ENCODE measurements around the gene APP. TPM values are rescaled to one million over a fixed set of nuclear protein-coding genes. Genes with fewer than 3 reads are reported as not detected.
A peak's percentile ranks its signal among the peaks of the same experiment; 100 is the strongest.

Gene APP
- not detected in 2 replicates for total RNA-seq (2014; rRNA removed; shearing (Covaris generic))
- total RNA-seq (2022) = 0.55 TPM in 1 of 2 replicates, not detected in the other
- percentile 11 among the genes with signal in this experiment for Bru-seq, nascent RNA
- percentile 11 among the genes with signal in this experiment for BruChase-seq, experiment 1, labeled RNA remaining after a 6-hour chase
- BruChase-seq, experiment 2, labeled RNA remaining after a 2-hour chase = percentile 11 among the genes with signal in this experiment
- long read RNA-seq = 0 reads

DNA sequence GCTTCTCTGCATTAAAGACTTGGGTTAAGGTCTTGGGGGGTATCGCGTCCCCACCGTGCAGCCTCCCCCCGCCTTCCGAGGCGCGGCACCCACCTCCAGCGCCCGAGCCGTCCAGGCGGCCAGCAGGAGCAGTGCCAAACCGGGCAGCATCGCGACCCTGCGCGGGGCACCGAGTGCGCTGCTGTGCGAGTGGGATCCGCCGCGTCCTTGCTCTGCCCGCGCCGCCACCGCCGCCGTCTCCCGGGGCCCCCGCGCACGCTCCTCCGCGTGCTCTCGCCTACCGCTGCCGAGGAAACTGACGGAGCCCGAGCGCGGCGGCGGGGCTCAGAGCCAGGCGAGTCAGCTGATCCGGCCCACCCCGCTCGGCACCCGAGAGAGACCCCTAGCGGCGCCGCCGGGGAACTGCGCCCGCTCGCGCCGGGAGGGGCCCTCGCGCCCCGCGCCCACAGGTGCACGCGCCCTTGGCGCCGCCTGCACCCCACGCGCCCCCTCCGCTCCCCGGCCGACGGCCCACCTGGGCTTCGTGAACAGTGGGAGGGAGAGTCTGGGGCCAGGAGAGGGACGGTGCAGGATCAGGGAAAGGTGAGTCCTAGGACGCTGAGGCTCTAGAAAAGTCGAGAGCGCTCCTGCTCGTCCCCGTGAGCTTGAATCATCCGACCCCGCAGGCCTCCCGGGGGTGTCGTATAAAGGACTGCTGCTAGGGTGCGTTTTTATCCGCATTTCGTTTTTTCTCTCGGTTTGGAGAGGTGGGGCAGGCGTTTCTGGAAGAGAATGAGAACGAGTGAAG lies at the start of gene APP:
Gene APP, minus strand, starts transcription at position 300 of the 787 bp plus-strand sequence. Its CDS starts 150 bp downstream, at position 150.
- Histone ChIP-seq H4K20me1 (ENCODE audit: insufficient read depth, low read length) (no peaks in the 10 kb centered on the region), H3K36me3 (ENCODE audit: insufficient read depth, low read length) (no peaks in the 10 kb centered on the region), H3K9me3 (ENCODE audit: low read length) (no peaks in the 10 kb centered on the region), H3K27ac (ENCODE audit: low read depth, low read length, poor library complexity, severe bottlenecking) (no peak within 1 kb of the TSS), H3K4me2 (ENCODE audit: low read length) (no peak within 1 kb of the TSS), H2AFZ (ENCODE audit: low read length) (no peak within 1 kb of the TSS), H3K4me3 (ENCODE audit: low read depth, low read length, poor library complexity, severe bottlenecking) (no peak within 1 kb of the TSS), H3K4me1 (ENCODE audit: insufficient read depth, low read length, poor library complexity, severe bottlenecking) (no peaks in the 10 kb centered on the region), H3K79me2 (ENCODE audit: insufficient read depth, low read depth, low read length) (no peaks in the 10 kb centered on the region), H3K9me2 (ENCODE audit: insufficient read depth, low read length) (no peaks in the 10 kb centered on the region)
- BruUV-seq (replicated peaks) = no TSS peak
- DNase-seq (ENCODE audit: low spot score) = no peak
- ChIA-PET POLR2A (interaction anchor here (0.6 kb wide), 1 partner anchor 298 kb away, joined by 3 read pairs; no protein-coding TSS in a partner anchor), CTCF (ENCODE audit: unreplicated experiment) (no interaction called here)
- TF ChIP-seq EZH2phosphoT487 (IDR thresholded peaks at IDR 0.05; ENCODE audit: borderline replicate concordance, low read depth, low read length) (no peak), CTCF (conservative IDR thresholded peaks at IDR 0.05; ENCODE audit: low read length) (no peak)
- intact Hi-C loops (cut with micrococcal nuclease; ENCODE audit: unreplicated experiment) = no loop called here

- no peak overlapping the region for H3K4me2 ChIP-seq (ENCODE audit: low read length)
- no peaks in the 10 kb centered on the region for H3K36me3 ChIP-seq (ENCODE audit: insufficient read depth, low read length)
- intact Hi-C loops (cut with micrococcal nuclease; ENCODE audit: unreplicated experiment) = no loop called here
- no peak for TF ChIP-seq EZH2phosphoT487 (IDR thresholded peaks at IDR 0.05; ENCODE audit: borderline replicate concordance, low read depth, low read length)
- TF ChIP-seq CTCF (conservative IDR thresholded peaks at IDR 0.05; ENCODE audit: low read length) = no peak
- H3K9me3 ChIP-seq (ENCODE audit: low read length) = 0 out of 2 replicates have a peak, but pooled peaks cover 4% of the 10 kb centered on the region
- DNase-seq (ENCODE audit: low spot score) = no peak
- H3K79me2 ChIP-seq (ENCODE audit: insufficient read depth, low read depth, low read length) = no peaks in the 10 kb centered on the region
- ChIA-PET CTCF (ENCODE audit: unreplicated experiment) (no interaction called here), POLR2A (no interaction called here)
- H3K27ac ChIP-seq (ENCODE audit: low read depth, low read length, poor library complexity, severe bottlenecking) = no peak overlapping the region
- no peaks in the 10 kb centered on the region for H4K20me1 ChIP-seq (ENCODE audit: insufficient read depth, low read length)
- no TSS peak for BruUV-seq (replicated peaks)
- no peak overlapping the region for H3K4me3 ChIP-seq (ENCODE audit: low read depth, low read length, poor library complexity, severe bottlenecking)
- H3K4me1 ChIP-seq (ENCODE audit: insufficient read depth, low read length, poor library complexity, severe bottlenecking) = no peaks in the 10 kb centered on the region
- H2AFZ ChIP-seq (ENCODE audit: low read length) = no peak overlapping the region
- no peaks in the 10 kb centered on the region for H3K9me2 ChIP-seq (ENCODE audit: insufficient read depth, low read length)
Measured at GRCh38 chr21:26212220-26212619, 41.6 kb upstream of the APP start.

- H3K4me3 ChIP-seq (ENCODE audit: low read depth, low read length, poor library complexity, severe bottlenecking) = no peak overlapping the region
- no TSS peak for BruUV-seq (replicated peaks)
- 0 out of 2 replicates have a peak, but pooled peaks cover 9% of the 10 kb centered on the region for H3K9me3 ChIP-seq (ENCODE audit: low read length)
- no peaks in the 10 kb centered on the region for H4K20me1 ChIP-seq (ENCODE audit: insufficient read depth, low read length)
- no peak for DNase-seq (ENCODE audit: low spot score)
- intact Hi-C loops (cut with micrococcal nuclease; ENCODE audit: unreplicated experiment) = no loop called here
- TF ChIP-seq CTCF (conservative IDR thresholded peaks at IDR 0.05; ENCODE audit: low read length) = no peak
- no peak for TF ChIP-seq EZH2phosphoT487 (IDR thresholded peaks at IDR 0.05; ENCODE audit: borderline replicate concordance, low read depth, low read length)
- H2AFZ ChIP-seq (ENCODE audit: low read length) = no peak overlapping the region
- POLR2A ChIA-PET = interaction anchor here (1.0 kb wide), 1 partner anchor 15 kb away, joined by 3 read pairs; no protein-coding TSS in a partner anchor
- H3K9me2 ChIP-seq (ENCODE audit: insufficient read depth, low read length) = no peaks in the 10 kb centered on the region
- no peaks in the 10 kb centered on the region for H3K4me1 ChIP-seq (ENCODE audit: insufficient read depth, low read length, poor library complexity, severe bottlenecking)
- H3K27ac ChIP-seq (ENCODE audit: low read depth, low read length, poor library complexity, severe bottlenecking) = no peak overlapping the region
- H3K79me2 ChIP-seq (ENCODE audit: insufficient read depth, low read depth, low read length) = no peaks in the 10 kb centered on the region
- H3K36me3 ChIP-seq (ENCODE audit: insufficient read depth, low read length) = no peaks in the 10 kb centered on the region
- CTCF ChIA-PET (ENCODE audit: unreplicated experiment) = no interaction called here
- no peak overlapping the region for H3K4me2 ChIP-seq (ENCODE audit: low read length)
Measured at GRCh38 chr21:26210614-26211013, 40.0 kb upstream of the APP start.
